ENCODE measurements around the gene OTUD4.
A peak's percentile ranks its signal among the peaks of the same experiment; 100 is the strongest.

Gene OTUD4

DNA sequence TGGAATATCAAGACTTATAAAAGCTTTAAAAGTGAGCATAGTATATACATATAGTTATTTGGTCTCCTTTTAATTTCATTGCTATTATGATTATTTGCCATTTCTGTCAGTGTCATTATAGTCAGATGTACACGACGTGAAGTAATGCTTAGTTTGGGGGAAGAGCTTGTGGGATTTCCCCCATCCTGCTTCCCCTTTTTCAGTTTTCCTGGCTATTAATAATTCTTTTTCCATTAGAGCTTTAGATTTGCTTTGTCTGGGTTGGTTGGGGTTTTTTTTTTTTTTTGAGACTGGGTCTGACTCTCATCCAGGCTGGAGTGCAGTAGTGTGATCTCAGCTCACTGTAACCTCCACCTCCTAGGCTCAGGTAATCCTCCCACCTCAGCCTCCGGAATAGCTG lies 76.9 kb downstream of the OTUD4 start:
- TF ChIP-seq, protein P1, sequence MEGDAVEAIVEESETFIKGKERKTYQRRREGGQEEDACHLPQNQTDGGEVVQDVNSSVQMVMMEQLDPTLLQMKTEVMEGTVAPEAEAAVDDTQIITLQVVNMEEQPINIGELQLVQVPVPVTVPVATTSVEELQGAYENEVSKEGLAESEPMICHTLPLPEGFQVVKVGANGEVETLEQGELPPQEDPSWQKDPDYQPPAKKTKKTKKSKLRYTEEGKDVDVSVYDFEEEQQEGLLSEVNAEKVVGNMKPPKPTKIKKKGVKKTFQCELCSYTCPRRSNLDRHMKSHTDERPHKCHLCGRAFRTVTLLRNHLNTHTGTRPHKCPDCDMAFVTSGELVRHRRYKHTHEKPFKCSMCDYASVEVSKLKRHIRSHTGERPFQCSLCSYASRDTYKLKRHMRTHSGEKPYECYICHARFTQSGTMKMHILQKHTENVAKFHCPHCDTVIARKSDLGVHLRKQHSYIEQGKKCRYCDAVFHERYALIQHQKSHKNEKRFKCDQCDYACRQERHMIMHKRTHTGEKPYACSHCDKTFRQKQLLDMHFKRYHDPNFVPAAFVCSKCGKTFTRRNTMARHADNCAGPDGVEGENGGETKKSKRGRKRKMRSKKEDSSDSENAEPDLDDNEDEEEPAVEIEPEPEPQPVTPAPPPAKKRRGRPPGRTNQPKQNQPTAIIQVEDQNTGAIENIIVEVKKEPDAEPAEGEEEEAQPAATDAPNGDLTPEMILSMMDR (IDR thresholded peaks at IDR 0.05; ENCODE audit: low read depth, low read length), result no peak
- H3K4me3 ChIP-seq (ENCODE audit: low read depth, low read length), result no peak overlapping the region

DNA sequence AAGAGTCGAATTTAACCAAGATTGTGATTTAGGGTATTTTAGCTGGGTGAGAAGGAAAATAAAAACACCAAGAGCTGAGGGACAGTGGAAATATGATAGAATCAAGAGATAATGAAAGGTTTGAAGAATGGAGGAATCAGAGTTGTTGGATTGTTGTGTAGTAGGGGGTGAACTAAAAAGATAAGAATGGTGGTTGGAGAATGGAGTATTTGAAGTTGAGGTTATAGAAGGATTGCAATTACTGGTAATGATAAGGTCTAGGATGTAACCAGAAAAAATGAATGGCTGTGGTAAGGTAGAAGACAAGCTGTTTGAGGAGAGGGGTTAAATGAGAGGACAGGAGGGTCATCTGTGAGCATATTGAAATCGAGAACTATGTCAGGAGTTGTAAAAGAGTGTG lies 77.8 kb downstream of the OTUD4 start:
- H3K4me3 ChIP-seq (ENCODE audit: low read depth, low read length), result no peak overlapping the region
- TF ChIP-seq, protein P1 (IDR thresholded peaks at IDR 0.05; ENCODE audit: low read depth, low read length), result no peak

DNA sequence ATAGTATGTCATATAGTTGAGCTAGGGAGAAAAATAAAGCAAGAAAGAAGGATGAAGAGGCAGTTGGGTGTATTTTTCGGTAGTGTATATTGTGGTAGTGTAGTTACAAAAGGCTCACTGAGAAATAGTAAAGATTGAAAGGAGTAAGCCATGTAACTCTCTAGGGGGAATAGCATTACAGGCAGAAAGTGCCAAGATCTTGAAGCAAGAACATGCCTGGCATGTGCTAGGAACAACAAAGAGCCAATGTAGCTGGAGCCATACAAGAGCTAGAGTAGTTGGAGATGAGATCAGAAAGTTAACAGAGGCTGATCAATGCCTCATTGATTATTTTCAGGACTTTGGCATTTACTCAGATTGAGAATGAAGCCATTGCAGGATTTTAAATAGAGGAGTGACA lies 79.3 kb downstream of the OTUD4 start:
- no peak overlapping the region for H3K4me3 ChIP-seq (ENCODE audit: low read depth, low read length)
- TF ChIP-seq, protein P1 (IDR thresholded peaks at IDR 0.05; ENCODE audit: low read depth, low read length), result no peak

DNA sequence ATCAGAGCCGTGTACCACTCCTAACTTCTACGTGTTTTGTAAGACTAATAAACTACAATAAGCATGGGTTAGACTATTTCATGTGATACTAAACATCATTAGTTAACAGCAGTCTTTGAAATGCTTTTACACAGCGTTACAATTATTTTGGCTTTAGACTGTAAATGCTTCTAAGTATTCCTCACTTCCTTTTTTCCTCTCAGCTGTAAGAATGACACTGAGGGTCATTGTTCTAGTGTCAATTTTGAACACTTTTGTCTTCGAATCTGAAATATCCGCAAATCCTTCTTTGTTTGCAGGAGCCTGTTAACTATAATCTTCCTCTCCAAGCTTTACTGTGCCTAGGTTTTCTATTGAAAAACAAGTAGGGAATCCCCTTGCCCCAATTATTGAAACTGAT lies 80.7 kb downstream of the OTUD4 start:
- TF ChIP-seq, protein P1 (IDR thresholded peaks at IDR 0.05; ENCODE audit: low read depth, low read length), result no peak
- H3K4me3 ChIP-seq (ENCODE audit: low read depth, low read length), result peak overlapping the region; percentile 88

DNA sequence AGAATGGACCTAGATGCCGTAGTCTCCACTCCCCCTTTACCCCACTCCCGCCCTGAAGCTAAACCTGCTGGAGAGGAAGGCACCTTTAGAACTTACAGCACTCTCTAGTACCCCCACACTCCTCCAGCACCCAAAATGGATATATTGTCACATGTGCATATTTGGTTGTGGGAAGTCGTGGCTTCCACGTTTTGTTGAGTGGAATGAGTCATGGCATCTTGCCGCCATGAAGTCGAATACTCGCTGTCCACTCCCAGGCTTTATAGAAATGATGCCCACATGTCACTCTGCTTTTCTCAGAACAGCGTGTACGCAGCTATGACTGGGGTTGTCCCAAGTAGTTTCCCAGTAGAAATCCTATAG lies 81.7 kb downstream of the OTUD4 start:
- TF ChIP-seq, protein P1 (IDR thresholded peaks at IDR 0.05; ENCODE audit: low read depth, low read length), result no peak
- H3K4me3 ChIP-seq (ENCODE audit: low read depth, low read length), result peak overlapping the region; percentile 88

DNA sequence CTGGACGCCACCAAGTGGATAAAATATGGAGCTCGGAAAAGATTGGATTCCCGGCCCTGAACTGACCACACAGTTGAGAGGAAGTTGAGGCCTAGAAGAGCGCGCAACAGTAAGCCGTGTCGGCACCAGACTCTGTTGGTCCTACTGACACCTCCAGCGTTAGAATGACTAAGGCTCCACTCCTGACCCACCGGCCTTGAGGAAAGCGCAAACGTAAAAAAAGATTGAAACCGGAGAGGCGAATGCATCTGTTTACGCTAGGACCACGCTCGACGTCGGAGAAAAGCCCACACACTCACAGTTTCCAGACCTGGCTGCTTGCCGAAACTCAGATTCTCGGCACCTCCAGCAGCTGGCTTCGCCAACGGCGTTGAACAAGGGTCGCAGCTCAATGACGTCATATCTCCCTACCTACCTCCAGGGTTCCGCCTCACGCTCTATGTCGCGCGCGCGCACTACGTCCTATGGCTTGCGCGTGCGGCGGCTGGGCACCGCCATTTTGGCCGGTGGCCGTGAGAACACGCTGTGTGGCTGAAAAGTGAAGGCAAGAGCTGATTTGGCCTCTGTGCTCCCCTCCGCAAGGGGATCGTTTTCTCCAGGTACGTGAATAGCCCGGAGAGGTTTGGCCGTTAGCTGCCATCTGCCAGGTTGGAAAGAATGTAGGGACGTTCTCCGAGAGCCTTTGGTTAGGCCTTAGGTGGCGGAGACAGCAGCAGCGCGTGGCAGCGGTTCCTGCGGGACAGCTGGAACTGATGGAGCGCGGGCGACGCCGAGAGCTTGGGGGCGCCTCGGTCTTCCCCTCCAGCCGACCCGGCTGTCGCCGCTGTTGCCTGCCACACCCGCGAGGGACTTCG lies 82.3 kb downstream of the OTUD4 start, which contains the start of the genes ABCE1 and ANAPC10:
Gene ABCE1 (plus strand): TSS at position 491 of the 854 bp plus-strand sequence. CDS start 6,102 bp downstream, outside the sequence.
Gene ANAPC10 (minus strand): TSS at position 376 of the 854 bp plus-strand sequence. CDS start 2,097 bp downstream, outside the sequence.
- TF ChIP-seq, protein P1 (IDR thresholded peaks at IDR 0.05; ENCODE audit: low read depth, low read length), result no peak
- H3K4me3 ChIP-seq (ENCODE audit: low read depth, low read length), result peak within 1 kb of the TSS; percentile 88

DNA sequence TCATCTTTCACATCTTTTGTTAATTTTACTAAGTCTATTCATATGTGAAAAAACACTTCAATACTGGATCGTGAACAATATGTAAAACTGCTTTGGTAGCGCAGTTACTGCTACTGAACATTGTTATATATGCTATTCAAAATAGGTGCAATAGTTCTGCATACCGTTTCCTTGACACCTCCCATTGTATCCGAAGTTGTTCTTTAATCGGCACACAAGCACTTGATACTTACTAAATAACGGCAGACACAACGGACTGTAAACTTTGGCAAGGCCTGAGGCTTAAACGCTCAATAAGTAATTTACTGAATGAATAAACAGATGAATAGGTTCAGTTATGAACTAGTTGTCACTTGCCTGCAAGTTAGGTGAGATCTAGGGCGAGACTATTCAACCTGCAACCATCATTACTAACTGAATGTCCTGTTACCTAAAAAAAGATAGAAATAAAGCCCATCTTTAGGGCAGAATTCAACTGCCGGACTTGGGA lies 83.0 kb downstream of the OTUD4 start:
- TF ChIP-seq, protein P1 (IDR thresholded peaks at IDR 0.05; ENCODE audit: low read depth, low read length), result no peak
- H3K4me3 ChIP-seq (ENCODE audit: low read depth, low read length), result peak overlapping the region; percentile 88

Measured in WI38 (cell line).